Panc1 (cell line): Measurements from ENCODE around the gene ADPRHL1. TPM values are rescaled to one million over a fixed set of nuclear protein-coding genes. Genes with fewer than 3 reads are reported as not detected.

Experiments used
- ATAC-seq: fragments of 200-7000 bp; cut with Tn5 transposase; 2 replicates; pipeline ENCODE4 v1.9.1; 2020; ENCODE audit warnings: mild to moderate bottlenecking, moderate library complexity
- BruUV-seq: library from RNA; stranded (reverse); fragments of 400-500 nt; replicated peaks from 2 replicates; lab custom pipeline; 2021; lab: Mats Ljungman, UMichigan
- CTCF ChIA-PET: fragments of 300-600 bp; sonication (Branson Sonifier 250); formaldehyde crosslinking; loops from one replicate; lab custom pipeline; 2022; ENCODE audit warnings: antibody characterized with exemption; lab: Charles Lee
- POLR2A ChIA-PET: fragments of 300-600 bp; sonication (Branson Sonifier 250); formaldehyde crosslinking; loops from one replicate; lab custom pipeline; 2022; ENCODE audit warnings: antibody characterized with exemption; lab: Charles Lee
- DNase-seq: peaks from one replicate; pipeline ENCODE4 v3.0.0-alpha.2; 2010; ENCODE audit warnings: low read depth, low spot score
- H3K27ac ChIP-seq: 2 replicates; pipeline ENCODE4 v1.5.1; 2011; ENCODE audit warnings: mild to moderate bottlenecking, low read length, inconsistent platforms
- H3K27me3 ChIP-seq: fragments of 200-500 bp; sonication (Bioruptor generic); 2 replicates; pipeline ENCODE4 v1.6.0; 2014; ENCODE audit warnings: low read length, inconsistent platforms; ENCODE audit not compliant: control insufficient read depth, insufficient read depth
- H3K36me3 ChIP-seq: fragments of 200-500 bp; sonication (Bioruptor generic); 2 replicates; pipeline ENCODE4 v1.5.1; 2014; ENCODE audit warnings: inconsistent platforms, mild to moderate bottlenecking, low read length, moderate library complexity; ENCODE audit not compliant: control insufficient read depth, insufficient read depth
- H3K4me1 ChIP-seq: 2 replicates; pipeline ENCODE4 v1.5.1; 2011; ENCODE audit warnings: inconsistent platforms, mild to moderate bottlenecking, low read length, moderate library complexity; ENCODE audit not compliant: control insufficient read depth, insufficient read depth
- H3K4me3 ChIP-seq, 2 experiments: 2 replicates each; pipeline ENCODE4 v1.5.1; 2011 to 2012; ENCODE audit warnings: low read depth in 2 of 2, low read length in 2 of 2, mild to moderate bottlenecking in 2 of 2, inconsistent platforms in 1 of 2, moderate library complexity in 1 of 2
- H3K9me3 ChIP-seq: fragments of 200-500 bp; sonication (Bioruptor generic); 2 replicates; pipeline ENCODE4 v1.5.1; 2014; ENCODE audit warnings: low read depth, mild to moderate bottlenecking, inconsistent platforms, low read length, moderate library complexity; ENCODE audit not compliant: control insufficient read depth, insufficient read depth
- CTCF ChIP-seq: fragments of 450-650 bp; IDR thresholded peaks from 2 replicates; pipeline ENCODE4 v1.5.1; 2017; ENCODE audit warnings: mild to moderate bottlenecking
- POLR2AphosphoS5 ChIP-seq: IDR thresholded peaks from 2 replicates; pipeline ENCODE4 v1.6.1; 2012; ENCODE audit warnings: mild to moderate bottlenecking, low read depth, low read length, moderate library complexity
- SIN3A ChIP-seq: IDR thresholded peaks from 2 replicates; pipeline ENCODE4 v1.6.1; 2012; ENCODE audit warnings: low read depth, mild to moderate bottlenecking, low read length, moderate library complexity, borderline replicate concordance; ENCODE audit not compliant: insufficient read depth
- TCF7L2 ChIP-seq: IDR thresholded peaks from 2 replicates; pipeline ENCODE4 v1.6.1; 2011; ENCODE audit warnings: mild to moderate bottlenecking, low read depth, low read length, inconsistent platforms
- in situ Hi-C: cut with HindIII; loops from 2 replicates; pipeline ENCODE4 v1.10.0; 2016; ENCODE audit warnings: low sequenced_read_pairs, low pct_unique_long_range_greater_than_20kb
- intact Hi-C: fragments of 100-400 bp; cut with micrococcal nuclease; formaldehyde crosslinking; loops from one replicate; pipeline ENCODE4 v1.10.0; 2022; ENCODE audit not compliant: unreplicated experiment
- total RNA-seq: library from RNA; stranded (reverse); gene quantifications from one replicate; pipeline ENCODE4 v1.2.1, GENCODE V29; 2021; ENCODE audit not compliant: unreplicated experiment
- TF ChIP-seq, protein P1 (sequence below), 2 experiments: IDR thresholded peaks; 2 replicates each; pipeline ENCODE4 v1.6.1; 2011 to 2012; ENCODE audit warnings: low read depth in 2 of 2, control low read depth in 1 of 2, low read length in 1 of 2, mild to moderate bottlenecking in 1 of 2, moderate library complexity in 1 of 2; ENCODE audit not compliant: insufficient read depth in 1 of 2

Gene ADPRHL1
- total RNA-seq, 1 experiment from 2014 or later: 4.8 TPM

DNA sequence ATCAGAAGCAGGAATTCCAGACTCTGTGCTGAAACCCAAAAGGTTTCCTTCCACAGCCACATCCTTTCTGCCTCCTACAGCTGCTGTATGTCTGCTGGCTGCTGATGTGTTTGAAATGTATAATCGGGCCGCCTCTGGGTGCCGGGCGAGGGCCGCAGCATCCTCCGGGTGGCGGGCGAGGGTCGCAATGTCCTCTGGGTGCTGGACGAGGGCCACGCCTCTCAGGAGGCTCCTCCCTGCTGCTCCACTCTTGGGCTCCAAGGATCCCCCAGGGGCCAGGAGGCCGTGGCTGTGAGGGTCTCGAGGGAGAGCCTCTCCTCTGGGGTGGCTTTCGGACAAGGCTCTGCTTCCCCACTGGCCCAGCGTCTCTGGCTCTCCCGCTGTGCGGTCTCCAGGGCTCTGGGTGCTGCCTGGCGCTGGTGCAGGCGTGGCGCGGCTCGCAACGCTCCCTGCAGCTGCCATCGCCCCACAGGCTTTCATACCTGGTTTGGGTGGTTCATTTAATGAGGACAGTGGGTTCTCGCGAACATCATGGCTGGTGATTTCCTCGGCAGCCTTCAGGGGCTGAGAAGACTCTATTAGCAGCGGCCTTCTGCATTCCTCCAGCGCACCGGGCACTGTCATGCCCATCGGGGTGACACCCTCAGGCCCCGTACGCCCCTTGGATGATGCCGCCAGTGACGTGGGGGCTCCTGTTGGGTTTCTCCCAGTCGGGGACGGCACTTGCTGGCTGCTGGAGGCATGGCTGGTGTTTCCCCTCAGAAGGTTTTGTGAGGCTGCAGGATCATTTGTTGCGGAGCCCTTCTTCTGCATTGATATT lies 47.6 kb downstream of the ADPRHL1 start:
- POLR2A ChIA-PET: no interaction called here
- ATAC-seq (no peak), DNase-seq (no peak)
- Histone ChIP-seq H3K27ac (no peak overlapping the region), H3K4me3 (no peak overlapping the region), H3K36me3 (no peaks in the 10 kb centered on the region), H3K4me1 (no peaks in the 10 kb centered on the region), H3K27me3 (no peaks in the 10 kb centered on the region), H3K9me3 (no peaks in the 10 kb centered on the region)
- in situ Hi-C loops: no loop called here
- no peak for TF ChIP-seq SIN3A
- TF ChIP-seq, protein P1, sequence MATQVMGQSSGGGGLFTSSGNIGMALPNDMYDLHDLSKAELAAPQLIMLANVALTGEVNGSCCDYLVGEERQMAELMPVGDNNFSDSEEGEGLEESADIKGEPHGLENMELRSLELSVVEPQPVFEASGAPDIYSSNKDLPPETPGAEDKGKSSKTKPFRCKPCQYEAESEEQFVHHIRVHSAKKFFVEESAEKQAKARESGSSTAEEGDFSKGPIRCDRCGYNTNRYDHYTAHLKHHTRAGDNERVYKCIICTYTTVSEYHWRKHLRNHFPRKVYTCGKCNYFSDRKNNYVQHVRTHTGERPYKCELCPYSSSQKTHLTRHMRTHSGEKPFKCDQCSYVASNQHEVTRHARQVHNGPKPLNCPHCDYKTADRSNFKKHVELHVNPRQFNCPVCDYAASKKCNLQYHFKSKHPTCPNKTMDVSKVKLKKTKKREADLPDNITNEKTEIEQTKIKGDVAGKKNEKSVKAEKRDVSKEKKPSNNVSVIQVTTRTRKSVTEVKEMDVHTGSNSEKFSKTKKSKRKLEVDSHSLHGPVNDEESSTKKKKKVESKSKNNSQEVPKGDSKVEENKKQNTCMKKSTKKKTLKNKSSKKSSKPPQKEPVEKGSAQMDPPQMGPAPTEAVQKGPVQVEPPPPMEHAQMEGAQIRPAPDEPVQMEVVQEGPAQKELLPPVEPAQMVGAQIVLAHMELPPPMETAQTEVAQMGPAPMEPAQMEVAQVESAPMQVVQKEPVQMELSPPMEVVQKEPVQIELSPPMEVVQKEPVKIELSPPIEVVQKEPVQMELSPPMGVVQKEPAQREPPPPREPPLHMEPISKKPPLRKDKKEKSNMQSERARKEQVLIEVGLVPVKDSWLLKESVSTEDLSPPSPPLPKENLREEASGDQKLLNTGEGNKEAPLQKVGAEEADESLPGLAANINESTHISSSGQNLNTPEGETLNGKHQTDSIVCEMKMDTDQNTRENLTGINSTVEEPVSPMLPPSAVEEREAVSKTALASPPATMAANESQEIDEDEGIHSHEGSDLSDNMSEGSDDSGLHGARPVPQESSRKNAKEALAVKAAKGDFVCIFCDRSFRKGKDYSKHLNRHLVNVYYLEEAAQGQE (IDR thresholded peaks at IDR 0.05; ENCODE audit: insufficient read depth in 1 of 2, low read depth in 2 of 2, low read length in 1 of 2): no peak
- TF ChIP-seq TCF7L2: no peak
- no peak for TF ChIP-seq POLR2AphosphoS5
- no peak for TF ChIP-seq CTCF
- BruUV-seq: no TSS peak
- intact Hi-C loops: no loop called here
- CTCF ChIA-PET: no interaction called here

GRCh38 chr13:113404723-113405471 lies 48.4 kb downstream of the ADPRHL1 start:
- Histone ChIP-seq H3K4me1 (no peaks in the 10 kb centered on the region), H3K4me3 (no peak overlapping the region), H3K36me3 (no peaks in the 10 kb centered on the region), H3K27ac (no peak overlapping the region), H3K27me3 (no peaks in the 10 kb centered on the region), H3K9me3 (no peaks in the 10 kb centered on the region)
- no peak for TF ChIP-seq CTCF
- TF ChIP-seq SIN3A: no peak
- TF ChIP-seq POLR2AphosphoS5: no peak
- TF ChIP-seq, protein P1 (IDR thresholded peaks at IDR 0.05; ENCODE audit: insufficient read depth in 1 of 2, low read depth in 2 of 2, low read length in 1 of 2): no peak
- TF ChIP-seq TCF7L2: no peak
- in situ Hi-C loops (no loop called here), intact Hi-C loops (no loop called here)
- ChIA-PET POLR2A (no interaction called here), CTCF (no interaction called here)
- DNase-seq (no peak), ATAC-seq (no peak)
- no TSS peak for BruUV-seq
